Activated CD4-positive, alpha-beta T cell treated with anti-CD3 and anti-CD28 coated beads for 24 hours (primary cell): ENCODE measurements around the gene BMP6.

Experiments used
- DNase-seq, 2 donors: peaks; one replicate each; pipeline ENCODE4 v3.0.0-alpha.2; 2020; ENCODE audit warnings: low read depth in 2 of 2

BMP6 gene

GRCh38 chr6:7904654-7905319, 178.9 kb downstream of the BMP6 start:
- DNase-seq: no peak

- DNase-seq: no peak
Observed at GRCh38 chr6:7905416-7905815, 179.5 kb downstream of the BMP6 start.

GRCh38 chr6:7906741-7907140, 180.8 kb downstream of the BMP6 start:
- no peak for DNase-seq

- DNase-seq: no peak
Observed at GRCh38 chr6:7907159-7907558, 181.3 kb downstream of the BMP6 start.

GRCh38 chr6:7909323-7910276, 183.7 kb downstream of the BMP6 start:
- peak; percentile 28 to 49 for DNase-seq

- DNase-seq: no peak
Observed at GRCh38 chr6:7910298-7910653, 184.4 kb downstream of the BMP6 start.

GRCh38 chr6:7910654-7911344, 184.9 kb downstream of the BMP6 start, which contains the start of gene TXNDC5:
TXNDC5 (minus strand) TSS chr6:7910788; CDS start chr6:7910776, 12 bp downstream.
- DNase-seq: peak; percentile 63 to 69

- DNase-seq: no peak
Observed at GRCh38 chr6:7911345-7911725, 185.4 kb downstream of the BMP6 start.

GRCh38 chr6:7912024-7912423, 186.1 kb downstream of the BMP6 start:
- DNase-seq: no peak

GRCh38 chr6:7912736-7913517, 187.0 kb downstream of the BMP6 start:
- DNase-seq: no peak

- DNase-seq: no peak
Observed at GRCh38 chr6:7914311-7914710, 188.4 kb downstream of the BMP6 start.

- DNase-seq: no peak
Observed at GRCh38 chr6:7914991-7915789, 189.3 kb downstream of the BMP6 start.

GRCh38 chr6:7916959-7917358, 191.1 kb downstream of the BMP6 start:
- no peak for DNase-seq

GRCh38 chr6:7917729-7918128, 191.8 kb downstream of the BMP6 start:
- no peak for DNase-seq

GRCh38 chr6:7918403-7918802, 192.5 kb downstream of the BMP6 start:
- no peak for DNase-seq

GRCh38 chr6:7919871-7920270, 194.0 kb downstream of the BMP6 start:
- peak; percentile 23 to 35 for DNase-seq

GRCh38 chr6:7920425-7920824, 194.5 kb downstream of the BMP6 start:
- peak in 1 of 2 donors; percentile 13 for DNase-seq

- DNase-seq: no peak
Observed at GRCh38 chr6:7921046-7921445, 195.1 kb downstream of the BMP6 start.

GRCh38 chr6:7921632-7922092, 195.8 kb downstream of the BMP6 start:
- no peak for DNase-seq

- DNase-seq: no peak
Observed at GRCh38 chr6:7922596-7922995, 196.7 kb downstream of the BMP6 start.

GRCh38 chr6:7924867-7925266, 199.0 kb downstream of the BMP6 start:
- no peak for DNase-seq
